GM13976 (cell line): ENCODE data around the gene LHFPL6.

ENCODE experiments used
- DNase-seq: peaks from one replicate; pipeline ENCODE4 v3.0.0; 2012; ENCODE audit warnings: low spot score
- in situ Hi-C: fragments of 300-500 bp; cut with MboI; formaldehyde crosslinking; loops from one replicate; pipeline ENCODE4 v1.12.0; 2022; ENCODE audit warnings: low sequenced_read_pairs, mixed read lengths, inconsistent platforms; ENCODE audit not compliant: unreplicated experiment
- TF ChIP-seq, protein P1 (sequence below): IDR thresholded peaks from 2 replicates; pipeline ENCODE4 v1.5.1; 2012; ENCODE audit warnings: borderline replicate concordance, mild to moderate bottlenecking; ENCODE audit not compliant: insufficient read depth; ENCODE audit errors: extremely low read depth, missing control alignments, control extremely low read depth

Gene LHFPL6

DNA sequence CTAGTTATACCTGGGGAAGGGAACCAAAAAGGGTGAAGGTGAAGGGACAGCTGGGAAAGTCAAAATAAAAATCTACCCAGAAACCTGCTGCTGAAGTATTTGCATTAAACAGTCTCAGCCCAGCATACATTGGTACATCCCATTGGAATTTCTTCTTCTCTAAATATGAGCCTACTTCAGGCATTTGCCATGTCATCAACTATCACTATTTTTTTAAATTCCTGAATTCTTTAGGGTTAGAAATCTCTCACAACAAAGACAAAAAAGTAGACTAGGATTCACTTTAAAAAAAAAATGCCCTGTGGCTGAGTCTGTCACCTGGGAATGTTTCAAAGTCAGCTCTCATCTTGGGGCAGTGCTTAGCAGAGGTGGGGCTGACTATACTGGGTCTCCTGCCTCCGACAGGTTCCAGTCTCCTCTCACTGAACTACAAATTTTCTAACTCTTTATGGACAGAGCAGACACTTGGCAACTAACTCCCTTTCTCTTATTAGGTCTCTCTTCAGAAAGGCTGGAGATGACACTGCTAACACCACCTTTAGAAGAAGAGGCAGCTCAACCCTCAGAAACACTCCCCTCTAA, 141.2 kb downstream of the LHFPL6 start:
- DNase-seq: no peak
- in situ Hi-C loops: no loop called here
- TF ChIP-seq, protein P1, sequence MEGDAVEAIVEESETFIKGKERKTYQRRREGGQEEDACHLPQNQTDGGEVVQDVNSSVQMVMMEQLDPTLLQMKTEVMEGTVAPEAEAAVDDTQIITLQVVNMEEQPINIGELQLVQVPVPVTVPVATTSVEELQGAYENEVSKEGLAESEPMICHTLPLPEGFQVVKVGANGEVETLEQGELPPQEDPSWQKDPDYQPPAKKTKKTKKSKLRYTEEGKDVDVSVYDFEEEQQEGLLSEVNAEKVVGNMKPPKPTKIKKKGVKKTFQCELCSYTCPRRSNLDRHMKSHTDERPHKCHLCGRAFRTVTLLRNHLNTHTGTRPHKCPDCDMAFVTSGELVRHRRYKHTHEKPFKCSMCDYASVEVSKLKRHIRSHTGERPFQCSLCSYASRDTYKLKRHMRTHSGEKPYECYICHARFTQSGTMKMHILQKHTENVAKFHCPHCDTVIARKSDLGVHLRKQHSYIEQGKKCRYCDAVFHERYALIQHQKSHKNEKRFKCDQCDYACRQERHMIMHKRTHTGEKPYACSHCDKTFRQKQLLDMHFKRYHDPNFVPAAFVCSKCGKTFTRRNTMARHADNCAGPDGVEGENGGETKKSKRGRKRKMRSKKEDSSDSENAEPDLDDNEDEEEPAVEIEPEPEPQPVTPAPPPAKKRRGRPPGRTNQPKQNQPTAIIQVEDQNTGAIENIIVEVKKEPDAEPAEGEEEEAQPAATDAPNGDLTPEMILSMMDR: no peak

DNA sequence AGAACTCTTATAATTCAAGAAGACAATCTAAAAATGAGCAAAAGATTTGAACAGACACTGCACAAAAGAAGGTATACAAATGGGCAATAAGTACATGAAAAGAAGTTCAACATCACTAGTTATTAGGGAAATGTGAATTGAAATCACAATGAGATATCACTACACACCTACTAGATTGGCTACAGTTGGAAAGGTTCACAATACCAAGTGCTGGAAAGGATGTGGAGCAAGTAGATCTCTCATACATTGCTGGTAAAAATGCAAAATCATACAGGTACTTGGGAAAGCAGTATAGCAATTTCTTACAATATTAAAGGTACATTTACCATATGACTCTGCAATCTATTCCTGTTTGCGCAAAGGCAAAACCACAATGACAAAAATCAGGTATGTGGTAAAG, 145.7 kb downstream of the LHFPL6 start:
- no peak for DNase-seq
- in situ Hi-C loops: no loop called here
- TF ChIP-seq, protein P1: no peak

DNA sequence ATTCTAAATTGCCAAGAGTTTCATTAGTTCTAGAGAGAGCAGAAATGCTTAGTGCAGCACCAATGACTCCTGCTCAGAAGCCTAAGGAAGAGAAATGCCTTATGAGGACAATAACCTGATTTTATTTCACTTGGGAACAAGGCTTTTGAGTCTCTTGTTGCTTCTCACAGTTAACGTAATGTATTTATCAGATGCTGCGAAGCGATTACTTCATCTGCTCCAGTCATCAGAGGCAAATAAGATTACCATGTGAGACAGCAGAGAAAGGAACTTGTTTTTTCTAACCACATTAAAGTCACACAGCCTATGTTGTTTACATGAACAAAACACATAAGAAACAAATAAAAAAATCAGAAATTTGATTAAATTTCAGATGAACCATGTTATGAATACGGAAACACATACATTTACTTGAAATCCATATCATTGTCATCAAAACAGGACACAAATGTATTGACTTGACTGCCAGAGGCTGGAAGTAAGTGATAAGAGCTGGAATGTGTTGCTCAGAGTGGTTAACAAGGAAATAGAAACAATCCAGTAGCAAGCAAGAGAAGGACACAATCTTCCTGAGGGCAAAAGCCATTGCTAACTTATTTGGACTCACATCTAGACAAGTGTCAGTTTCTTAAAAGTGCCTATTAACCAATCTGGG, 147.3 kb downstream of the LHFPL6 start:
- DNase-seq: no peak
- in situ Hi-C loops: no loop called here
- TF ChIP-seq, protein P1: no peak

- TF ChIP-seq, protein P1: no peak
- in situ Hi-C loops: no loop called here
- DNase-seq: no peak
Measured at GRCh38 chr13:39452834-39453233, 150.2 kb downstream of the LHFPL6 start.

DNA sequence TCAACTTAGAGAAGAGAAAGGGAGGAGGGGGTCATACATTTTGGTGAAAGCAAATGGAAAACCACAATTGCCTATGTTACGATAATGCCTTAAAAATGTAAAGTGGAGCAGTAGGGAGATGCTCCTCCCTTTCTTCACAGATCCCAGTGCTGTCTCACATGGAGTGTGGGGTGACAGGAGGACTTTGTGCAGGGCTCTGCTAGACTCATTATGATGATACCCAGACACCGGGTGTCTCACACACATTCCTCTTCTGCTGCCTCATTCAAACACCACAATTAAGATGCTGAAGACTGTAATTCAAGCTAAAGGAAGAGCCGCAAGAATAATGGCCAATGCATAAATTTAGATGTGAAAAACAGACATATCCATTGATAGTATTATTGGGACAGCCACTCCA, 150.6 kb downstream of the LHFPL6 start:
- in situ Hi-C loops: no loop called here
- TF ChIP-seq, protein P1: no peak
- DNase-seq: no peak

DNA sequence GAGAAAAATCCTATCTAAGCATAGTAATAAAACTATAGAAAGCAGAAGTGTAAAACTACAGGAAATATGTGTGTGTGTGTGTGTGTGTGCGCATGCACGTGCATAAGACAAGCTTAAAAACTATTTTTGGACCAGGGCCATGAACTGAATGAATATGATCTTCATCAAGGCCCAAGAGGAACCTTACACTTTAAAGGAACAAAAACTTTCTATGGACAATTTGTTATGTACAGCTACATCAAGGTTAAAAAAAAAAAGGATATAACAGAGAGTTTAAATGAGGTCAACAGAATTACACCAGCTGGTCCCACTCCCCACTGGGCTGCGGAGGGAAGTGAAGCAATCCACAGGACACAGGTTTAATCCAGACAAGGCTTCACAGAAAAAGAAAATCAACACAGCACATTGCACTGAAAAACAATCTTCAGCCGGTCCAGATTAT, 151.1 kb downstream of the LHFPL6 start:
- DNase-seq: no peak
- TF ChIP-seq, protein P1: no peak
- in situ Hi-C loops: no loop called here

DNA sequence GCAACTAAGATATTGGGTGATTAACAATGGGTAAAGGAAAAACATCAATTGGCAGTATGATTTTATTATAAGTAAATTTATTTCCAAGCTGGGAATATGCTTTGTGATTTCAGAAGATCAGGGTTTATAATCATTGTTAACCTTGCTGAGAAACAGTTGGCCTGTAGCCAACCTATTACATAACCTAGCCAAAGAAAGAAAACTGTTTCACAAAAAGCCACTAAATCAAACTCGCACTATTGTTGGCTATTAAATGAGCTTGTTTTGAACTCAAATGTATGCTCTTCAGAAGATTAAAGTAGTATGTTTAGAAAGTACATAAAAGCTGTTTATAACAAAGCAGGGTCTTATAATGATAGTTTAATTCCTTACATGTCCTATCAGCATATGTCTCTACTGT, 151.7 kb downstream of the LHFPL6 start:
- in situ Hi-C loops: no loop called here
- no peak for DNase-seq

More for the DNA sequence above, 151.7 kb downstream of the LHFPL6 start:
- TF ChIP-seq, protein P1: no peak
